NCI-H524 (cell line): ENCODE results near the gene RPL19.
"Not testable (repeated sequence)": the region's sequence is repeated elsewhere in the genome, so short reads cannot be mapped to it uniquely, and the experiment has no call there.

Experiments
- DNase-seq, 2 experiments: peaks; one replicate each; lab custom pipeline; 2025; lab: John Stamatoyannopoulos, UW

RPL19 gene

GRCh38 chr17:39244016-39244599 is 44.0 kb downstream of the RPL19 start:
- no peak for DNase-seq

GRCh38 chr17:39244600-39245570 is 44.8 kb downstream of the RPL19 start:
- peak; percentile 66 to 88 for DNase-seq

GRCh38 chr17:39246274-39246673 is 46.2 kb downstream of the RPL19 start:
- peak in 1 of 2 experiments; percentile 29 for DNase-seq

GRCh38 chr17:39250076-39250475 is 50.0 kb downstream of the RPL19 start:
- DNase-seq, result not testable (repeated sequence)

- DNase-seq, result no peak
Measured at GRCh38 chr17:39251997-39252396, 51.9 kb downstream of the RPL19 start.

GRCh38 chr17:39252788-39253460 is 52.8 kb downstream of the RPL19 start:
- DNase-seq, result no peak
